ENCODE measurements around the gene RRH.

RRH gene

DNA sequence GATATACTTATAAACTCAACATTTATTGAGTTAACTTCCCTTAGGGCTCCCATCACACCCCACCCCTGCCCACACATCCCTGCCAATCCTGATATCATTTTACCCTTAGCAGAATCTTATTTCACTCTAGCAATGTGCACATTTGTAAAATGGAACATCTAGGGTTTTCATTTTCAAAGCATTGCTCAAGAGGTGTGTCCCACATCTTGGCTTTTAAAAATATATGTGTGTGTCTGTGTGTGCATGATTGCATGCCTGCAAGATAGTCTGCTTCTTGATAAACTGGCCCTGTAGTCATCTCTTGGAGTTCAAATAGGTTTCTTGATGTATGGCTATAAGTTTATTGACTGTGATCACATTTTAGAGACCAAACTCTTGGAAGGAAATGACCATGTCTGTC, 58.5 kb downstream of the RRH start:
- H3K79me2 ChIP-seq (ENCODE audit: control insufficient read depth, low read length), result no peaks in the 10 kb centered on the region
- H3K9me3 ChIP-seq (ENCODE audit: control insufficient read depth, insufficient read depth, low read length), result no peaks in the 10 kb centered on the region
- no peaks in the 10 kb centered on the region for H3F3A ChIP-seq (ENCODE audit: control insufficient read depth, insufficient read depth)
- no peak overlapping the region for H3K4me3 ChIP-seq (ENCODE audit: low read length)
- H4K20me1 ChIP-seq (ENCODE audit: control insufficient read depth, insufficient read depth, low read depth, low read length), result no peaks in the 10 kb centered on the region
- no peaks in the 10 kb centered on the region for H3K4me1 ChIP-seq (ENCODE audit: control insufficient read depth, low read length)
- H3K27me3 ChIP-seq (ENCODE audit: control insufficient read depth, low read length), result no peaks in the 10 kb centered on the region
- no peak overlapping the region for H3K27ac ChIP-seq (ENCODE audit: low read depth, low read length)
- no peak for TF ChIP-seq CTCF (IDR thresholded peaks at IDR 0.05; ENCODE audit: low read depth, low read length, poor library complexity, severe bottlenecking)
- no peak for TF ChIP-seq EZH2phosphoT487 (IDR thresholded peaks at IDR 0.05; ENCODE audit: borderline replicate concordance, low read length)
- H3K36me3 ChIP-seq (ENCODE audit: control insufficient read depth, low read length), result no peaks in the 10 kb centered on the region
- no peaks in the 10 kb centered on the region; the same call in 1 of the 2 replicates for H3K9me2 ChIP-seq (replicated peaks; ENCODE audit: control insufficient read depth, low read length)
- no peak overlapping the region for H3K4me2 ChIP-seq (ENCODE audit: low read length)

DNA sequence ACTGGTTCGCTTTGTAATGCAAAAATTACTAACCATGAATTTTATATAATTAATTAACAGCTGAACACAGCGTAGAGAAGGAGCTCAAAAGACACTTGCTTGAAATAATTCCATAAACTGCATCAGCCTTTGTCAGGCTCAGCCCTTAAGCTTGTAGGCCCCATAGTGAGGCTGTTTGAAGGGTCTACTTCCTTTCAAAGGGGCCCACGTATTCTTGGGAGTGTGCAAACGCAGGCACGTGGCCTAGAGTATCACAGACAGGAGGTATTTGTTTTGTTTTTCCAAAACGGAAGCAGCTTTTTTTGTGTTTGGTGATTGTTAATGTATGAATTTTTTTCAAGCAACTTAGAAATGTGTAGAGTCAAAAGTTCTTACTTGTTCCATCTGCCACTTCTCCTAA, 59.3 kb downstream of the RRH start:
- H3K4me2 ChIP-seq (ENCODE audit: low read length), result no peak overlapping the region

GRCh38 chr4:109890076-109890475, 62.3 kb downstream of the RRH start:
- H3K36me3 ChIP-seq (ENCODE audit: control insufficient read depth, low read length), result no peaks in the 10 kb centered on the region

More for the DNA sequence above, 59.3 kb downstream of the RRH start:
- Histone ChIP-seq H4K20me1 (ENCODE audit: control insufficient read depth, insufficient read depth, low read depth, low read length) (no peaks in the 10 kb centered on the region), H3K4me1 (ENCODE audit: control insufficient read depth, low read length) (no peaks in the 10 kb centered on the region), H3K27ac (ENCODE audit: low read depth, low read length) (no peak overlapping the region), H3F3A (ENCODE audit: control insufficient read depth, insufficient read depth) (no peaks in the 10 kb centered on the region), H3K9me2 (replicated peaks; ENCODE audit: control insufficient read depth, low read length) (no peaks in the 10 kb centered on the region; the same call in 1 of the 2 replicates), H3K4me3 (ENCODE audit: low read length) (no peak overlapping the region), H3K79me2 (ENCODE audit: control insufficient read depth, low read length) (no peaks in the 10 kb centered on the region), H3K9me3 (ENCODE audit: control insufficient read depth, insufficient read depth, low read length) (no peaks in the 10 kb centered on the region), H3K36me3 (ENCODE audit: control insufficient read depth, low read length) (no peaks in the 10 kb centered on the region), H3K27me3 (ENCODE audit: control insufficient read depth, low read length) (no peaks in the 10 kb centered on the region)
- TF ChIP-seq CTCF (IDR thresholded peaks at IDR 0.05; ENCODE audit: low read depth, low read length, poor library complexity, severe bottlenecking) (no peak), EZH2phosphoT487 (IDR thresholded peaks at IDR 0.05; ENCODE audit: borderline replicate concordance, low read length) (no peak)

More at GRCh38 chr4:109890076-109890475, 62.3 kb downstream of the RRH start:
- Histone ChIP-seq H3F3A (ENCODE audit: control insufficient read depth, insufficient read depth) (no peaks in the 10 kb centered on the region), H3K4me2 (ENCODE audit: low read length) (no peak overlapping the region), H3K79me2 (ENCODE audit: control insufficient read depth, low read length) (no peaks in the 10 kb centered on the region), H4K20me1 (ENCODE audit: control insufficient read depth, insufficient read depth, low read depth, low read length) (no peaks in the 10 kb centered on the region), H3K4me1 (ENCODE audit: control insufficient read depth, low read length) (no peaks in the 10 kb centered on the region), H3K27me3 (ENCODE audit: control insufficient read depth, low read length) (no peaks in the 10 kb centered on the region), H3K27ac (ENCODE audit: low read depth, low read length) (no peak overlapping the region), H3K4me3 (ENCODE audit: low read length) (no peak overlapping the region), H3K9me2 (replicated peaks; ENCODE audit: control insufficient read depth, low read length) (no peaks in the 10 kb centered on the region; the same call in 1 of the 2 replicates), H3K9me3 (ENCODE audit: control insufficient read depth, insufficient read depth, low read length) (no peaks in the 10 kb centered on the region)
- TF ChIP-seq EZH2phosphoT487 (IDR thresholded peaks at IDR 0.05; ENCODE audit: borderline replicate concordance, low read length) (no peak), CTCF (IDR thresholded peaks at IDR 0.05; ENCODE audit: low read depth, low read length, poor library complexity, severe bottlenecking) (no peak)
